Placental pericyte (primary cell): ENCODE measurements around the gene ZNF618. TPM values are rescaled to one million over a fixed set of nuclear protein-coding genes. Genes with fewer than 3 reads are reported as not detected.

Source experiments
- total RNA-seq: library from RNA; depleted of rRNA; stranded (reverse); fragments of >200 nt; gene quantifications from 2 replicates; pipeline ENCODE4 v1.2.3, GENCODE V29; 2012

ZNF618 gene
- total RNA-seq, result 11.2 and 23.0 TPM in 2 replicates

GRCh38 chr9:113876151-113876992 lies at the start of gene ZNF618:
ZNF618 (plus strand) TSS chr9:113876309; CDS start chr9:113876381, 72 bp downstream.

GRCh38 chr9:114078021-114078780 lies 202.1 kb downstream of the ZNF618 start, which contains the start of gene AMBP:
AMBP (minus strand) TSS chr9:114078300; CDS start chr9:114078209, 91 bp downstream.

GRCh38 chr9:114098936-114099668 lies 223.0 kb downstream of the ZNF618 start, which contains the start of gene KIF12:
KIF12 (minus strand) TSS chr9:114099292; CDS start chr9:114099276, 16 bp downstream.

Other genes starting within 250 kb of the ZNF618 start
- not detected in 2 replicates for gene AMBP, start 202.0 kb downstream of the ZNF618 start, total RNA-seq
- gene KIF12, start 223.0 kb downstream of the ZNF618 start, total RNA-seq, result not detected in 2 replicates